Activated T-cell treated with anti-CD3 and anti-CD28 coated beads for 4 hours (primary cell): ENCODE measurements around the gene SGIP1.

Source experiments
- DNase-seq: peaks from one replicate; pipeline ENCODE4 v3.0.0-alpha.2; 2020

SGIP1 gene

DNA sequence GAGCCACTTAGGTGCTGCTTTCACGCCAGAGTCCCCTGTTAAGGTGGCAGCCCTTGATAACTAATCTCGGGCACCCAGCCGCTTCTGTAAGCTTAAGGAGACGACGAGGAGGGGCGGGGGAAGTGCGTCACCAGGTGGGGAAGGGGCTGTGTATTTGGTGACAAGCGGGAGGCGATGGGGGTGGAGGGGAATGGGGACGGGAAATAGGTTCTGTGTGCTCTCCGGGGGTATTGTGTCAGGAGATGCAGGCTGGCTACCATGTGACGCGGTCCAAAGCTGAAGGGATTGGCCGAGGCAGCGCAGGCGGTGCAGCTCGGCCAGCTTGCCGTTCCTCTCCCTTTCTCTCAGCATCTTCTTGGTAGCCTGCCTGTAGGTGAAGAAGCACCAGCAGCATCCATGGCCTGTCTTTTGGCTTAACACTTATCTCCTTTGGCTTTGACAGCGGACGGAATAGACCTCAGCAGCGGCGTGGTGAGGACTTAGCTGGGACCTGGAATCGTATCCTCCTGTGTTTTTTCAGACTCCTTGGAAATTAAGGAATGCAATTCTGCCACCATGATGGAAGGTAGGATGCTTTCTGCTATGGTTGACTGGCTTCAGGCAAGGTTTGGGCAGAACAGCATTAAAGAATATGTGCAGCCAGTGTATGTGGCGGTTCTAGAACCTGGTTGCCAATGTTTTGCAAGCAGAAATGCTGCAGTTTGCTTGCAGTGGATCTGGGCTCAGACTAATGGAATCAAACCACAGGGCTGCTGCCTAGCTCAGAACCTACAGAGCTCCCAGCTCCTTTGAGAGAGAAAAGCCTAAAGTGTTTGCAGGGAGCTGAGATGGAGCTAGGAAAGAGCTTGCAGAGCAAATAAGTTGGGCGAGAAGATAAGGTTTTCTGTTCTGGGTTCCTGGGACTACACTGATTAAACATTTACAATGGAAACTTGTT lies at the start of gene SGIP1:
SGIP1 (plus strand) TSS at position 350 of the 937 bp plus-strand sequence; CDS start at position 556, 206 bp downstream.
- DNase-seq = no peak

DNA sequence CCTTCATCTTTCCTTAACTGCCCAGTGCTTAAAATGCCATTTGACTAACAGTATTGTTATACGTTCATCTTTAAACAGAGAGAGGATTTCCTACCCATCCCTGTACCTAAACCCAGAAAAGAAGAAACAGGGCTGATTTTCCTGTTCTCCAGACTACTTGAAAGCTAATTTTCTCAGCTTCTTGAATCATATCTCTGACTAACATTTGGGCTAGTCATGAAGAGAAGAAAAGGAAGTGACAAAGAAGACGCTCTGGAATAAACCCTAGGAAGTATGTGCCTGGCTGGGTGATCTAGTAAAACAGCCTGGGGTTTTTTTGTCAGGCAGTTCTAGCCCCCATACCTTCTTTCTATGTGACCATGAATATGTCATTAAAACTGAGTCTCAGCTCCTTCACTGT lies 44.8 kb upstream of the SGIP1 start:
- DNase-seq = no peak

GRCh38 chr1:66489972-66490601 lies 43.9 kb upstream of the SGIP1 start:
- no peak for DNase-seq

DNA sequence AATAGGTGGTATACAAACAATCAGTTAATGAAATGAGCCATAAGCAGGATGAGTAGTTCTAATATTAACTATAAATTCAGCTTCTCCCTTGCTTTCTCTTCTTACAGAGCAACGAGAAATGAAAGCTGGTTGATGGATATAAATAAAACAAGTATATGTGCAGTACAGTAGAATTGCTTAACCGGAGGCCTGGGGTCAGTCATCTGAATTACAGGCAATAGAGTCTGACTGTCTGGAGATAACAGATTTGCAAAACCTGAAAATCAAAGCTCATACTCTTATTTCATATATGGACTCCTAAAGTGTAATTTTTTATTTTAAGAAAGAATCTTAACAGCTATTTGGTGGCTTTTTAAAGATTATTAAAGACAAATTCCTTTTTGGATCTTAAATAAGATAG lies 43.1 kb upstream of the SGIP1 start:
- DNase-seq = no peak

GRCh38 chr1:66492424-66492823 lies 41.5 kb upstream of the SGIP1 start:
- no peak for DNase-seq

DNA sequence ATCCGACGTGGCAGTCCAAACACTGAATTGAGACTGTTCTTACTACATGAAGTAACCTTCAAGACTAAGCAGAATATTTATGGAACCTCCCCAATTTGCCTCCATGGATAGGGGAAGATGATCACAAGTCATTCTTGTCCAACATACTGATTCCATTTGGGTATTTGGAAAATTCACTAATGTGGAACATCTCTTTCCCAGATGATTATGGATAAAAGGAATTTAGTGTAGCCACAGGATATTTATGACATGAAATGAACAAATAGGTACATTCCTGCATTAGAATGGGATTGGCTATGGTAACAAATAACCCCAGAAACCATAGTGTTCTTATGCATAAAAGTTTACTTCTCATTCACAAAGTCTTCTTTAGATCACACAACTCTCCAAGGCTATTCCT lies 40.2 kb upstream of the SGIP1 start:
- no peak for DNase-seq

DNA sequence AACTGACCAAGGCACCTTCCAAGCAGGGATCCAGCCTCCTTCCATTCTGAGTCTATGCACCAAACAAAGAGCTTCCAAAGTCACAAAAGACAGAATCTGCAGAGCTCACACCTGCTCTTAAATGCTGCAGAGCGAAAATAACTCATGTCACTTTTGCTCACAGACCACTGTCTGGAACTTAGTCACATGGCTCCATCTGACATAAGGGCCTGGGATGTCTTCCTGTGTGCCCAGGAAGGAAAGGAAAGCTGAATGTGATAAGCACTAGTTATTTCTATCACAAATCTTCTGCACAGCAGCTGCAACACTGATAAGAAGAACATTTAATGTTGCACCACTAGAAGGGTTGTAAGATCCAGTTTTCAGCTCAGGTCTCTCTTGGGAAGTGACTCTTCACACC lies 39.5 kb upstream of the SGIP1 start:
- no peak for DNase-seq

DNA sequence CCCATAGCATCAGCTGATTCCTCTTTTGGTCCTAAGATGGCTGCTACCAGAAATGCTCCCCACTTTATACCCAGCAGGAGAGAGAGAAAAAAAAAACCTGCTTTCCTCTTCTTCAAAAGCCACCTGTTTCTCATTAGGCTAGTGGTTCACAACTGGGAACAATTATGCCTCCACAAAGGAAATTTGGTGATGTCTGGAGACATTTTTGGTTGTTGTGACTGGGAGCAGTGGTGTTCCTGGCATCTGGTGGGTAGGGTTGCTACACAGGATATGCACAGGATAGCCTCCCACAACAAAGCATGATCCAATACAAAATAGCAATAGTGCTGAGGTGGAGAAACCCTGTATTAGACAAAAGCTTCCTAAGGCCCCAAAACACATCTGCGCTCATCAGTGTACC lies 38.5 kb upstream of the SGIP1 start:
- no peak for DNase-seq

DNA sequence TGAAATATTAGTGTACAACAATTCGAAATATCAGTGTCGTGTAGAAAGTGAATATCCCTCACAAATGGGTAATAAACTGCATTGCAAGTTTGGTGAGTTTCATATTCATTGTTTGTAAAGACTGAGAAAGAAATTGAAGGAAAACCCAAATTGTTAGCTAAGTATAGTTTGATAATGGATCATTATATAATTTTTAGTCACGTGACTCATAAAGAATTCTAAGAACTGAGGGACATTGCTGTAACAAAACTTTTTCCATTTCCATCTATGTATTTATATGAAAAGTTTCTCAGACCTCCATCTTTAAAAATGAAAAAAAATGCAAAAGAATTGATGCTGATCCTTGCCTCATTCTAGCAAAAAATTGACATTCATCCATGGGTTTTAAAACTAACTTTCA lies 36.0 kb upstream of the SGIP1 start:
- DNase-seq = no peak

GRCh38 chr1:66500301-66500700 lies 33.7 kb upstream of the SGIP1 start:
- DNase-seq = no peak

GRCh38 chr1:66502086-66502485 lies 31.9 kb upstream of the SGIP1 start:
- no peak for DNase-seq

- no peak for DNase-seq
These were observed 30.0 kb upstream of the SGIP1 start for GRCh38 chr1:66503841-66504470.

DNA sequence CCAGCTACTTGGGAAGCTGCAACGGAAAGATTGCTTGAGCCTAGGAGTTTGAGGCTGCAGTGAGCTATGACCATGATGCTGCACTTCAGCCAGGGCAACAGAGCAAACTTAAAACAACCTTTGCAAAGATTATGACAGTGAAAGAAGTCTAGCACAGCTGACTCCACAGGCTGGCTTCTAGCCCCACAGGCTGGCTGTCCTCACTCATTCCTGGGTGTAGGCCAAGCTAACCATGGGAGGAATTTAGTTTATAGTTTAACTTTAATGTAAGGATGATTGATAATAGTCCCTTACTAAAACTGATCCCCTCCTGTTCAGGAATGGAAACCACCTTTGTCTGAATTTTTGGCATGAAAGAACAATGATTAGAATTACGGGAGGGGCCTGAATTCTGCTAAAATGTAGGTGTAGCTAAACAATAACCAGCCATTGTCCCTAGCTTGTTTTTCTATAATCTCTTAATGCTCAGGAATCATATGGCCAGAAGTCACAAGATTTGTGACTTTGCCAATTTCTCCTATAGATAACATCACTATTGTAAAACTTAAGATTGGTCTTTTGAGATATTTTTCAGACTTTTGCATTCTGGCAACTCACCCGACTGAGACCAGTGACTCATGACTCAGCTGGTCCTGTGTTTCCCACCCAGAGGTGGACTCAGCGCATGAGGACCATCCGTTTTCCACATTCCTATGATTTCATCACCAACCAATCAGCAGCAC lies 28.1 kb upstream of the SGIP1 start:
- no peak for DNase-seq

DNA sequence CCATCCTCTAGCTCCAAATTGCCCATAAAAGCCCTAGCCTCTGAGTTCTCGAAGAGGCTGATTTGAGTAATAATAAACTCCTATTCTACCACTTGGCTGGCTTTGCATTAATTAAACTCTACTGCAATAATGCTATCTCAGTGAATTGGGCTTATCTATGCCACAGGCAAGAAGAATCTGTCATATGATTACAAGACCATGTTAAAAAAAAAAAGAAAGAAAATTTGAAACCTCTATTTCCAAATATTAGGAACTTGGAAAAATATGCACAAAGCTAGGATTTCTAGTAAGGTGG lies 27.6 kb upstream of the SGIP1 start:
- DNase-seq = no peak

GRCh38 chr1:66506991-66507390 lies 27.0 kb upstream of the SGIP1 start:
- no peak for DNase-seq

- DNase-seq = no peak
These were observed 23.5 kb upstream of the SGIP1 start for GRCh38 chr1:66510407-66510806.

DNA sequence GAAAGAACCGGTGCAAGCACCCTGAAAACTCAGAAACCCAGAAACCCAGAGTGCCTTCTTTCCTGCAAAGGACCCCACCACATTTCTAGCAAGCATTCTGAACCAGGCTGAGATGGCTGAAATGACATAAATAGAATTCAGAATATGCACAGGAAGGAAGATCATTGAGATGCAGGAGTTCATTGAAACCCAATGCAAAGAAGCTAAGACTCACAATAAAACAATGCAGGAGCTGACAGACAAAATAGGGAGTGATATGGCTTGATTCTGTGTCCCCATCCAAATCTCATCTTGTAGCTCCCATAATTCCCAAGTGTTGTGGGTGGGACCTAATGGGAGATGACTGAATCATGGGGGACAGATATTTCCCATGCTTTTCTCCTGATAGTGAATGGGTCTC lies 22.8 kb upstream of the SGIP1 start:
- DNase-seq = no peak

DNA sequence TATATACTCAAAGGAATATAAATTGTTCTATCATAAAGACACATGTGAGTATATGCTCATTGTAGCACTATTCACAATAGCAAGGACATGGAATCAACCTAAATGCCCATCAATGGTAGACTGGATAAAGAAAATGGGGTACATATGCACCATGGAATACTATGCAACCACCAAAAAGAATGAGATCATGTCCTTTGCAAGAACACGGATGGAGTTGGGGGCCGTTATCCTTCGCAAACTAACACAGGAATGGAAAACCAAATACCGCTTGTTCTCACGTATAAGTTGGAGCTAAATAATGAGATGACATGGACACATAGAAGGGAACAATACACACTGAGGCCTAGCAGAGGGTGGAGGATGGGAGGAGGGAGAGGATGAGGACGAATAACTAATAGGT lies 16.0 kb upstream of the SGIP1 start:
- DNase-seq = no peak

DNA sequence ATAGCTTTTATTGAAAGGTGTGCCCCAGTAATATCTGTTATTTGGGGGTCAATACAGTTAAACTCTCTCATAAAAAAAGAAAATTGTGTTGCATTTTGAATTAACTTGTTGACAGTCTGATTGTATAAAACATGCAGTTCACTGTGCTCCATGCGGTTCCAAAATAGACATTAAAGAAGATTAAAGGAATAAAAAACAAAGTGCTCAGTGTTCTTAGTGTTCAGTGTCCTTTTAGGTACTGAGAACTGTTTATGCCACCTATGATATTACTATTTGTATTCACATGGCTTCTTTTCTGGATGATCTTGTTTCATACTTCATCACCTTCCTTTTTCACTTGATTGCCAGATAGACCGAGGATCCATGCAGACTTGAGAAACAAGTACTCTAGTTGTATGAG lies 15.3 kb upstream of the SGIP1 start:
- DNase-seq = no peak

- no peak for DNase-seq
These were observed 14.0 kb upstream of the SGIP1 start for GRCh38 chr1:66519992-66520391.

DNA sequence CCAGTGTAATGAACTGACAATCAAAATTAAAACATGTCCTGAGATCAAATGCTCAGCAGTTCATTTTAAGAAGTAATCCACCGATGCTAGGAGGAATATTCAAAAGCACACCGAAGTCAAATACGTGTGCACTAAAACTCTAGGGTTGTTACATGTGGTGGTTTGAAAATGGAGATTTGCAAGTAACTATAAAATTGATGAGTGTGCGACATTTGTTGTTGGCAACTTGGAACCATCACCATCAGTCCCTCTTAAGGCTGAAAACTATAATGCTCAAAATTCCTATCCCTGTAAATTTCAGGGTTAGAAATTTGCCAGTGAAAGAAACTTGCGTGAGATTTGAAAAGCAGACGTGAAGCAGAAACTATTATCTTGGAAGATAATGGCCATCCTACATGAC lies 13.3 kb upstream of the SGIP1 start:
- no peak for DNase-seq

GRCh38 chr1:66521721-66522365 lies 12.1 kb upstream of the SGIP1 start:
- DNase-seq = no peak

DNA sequence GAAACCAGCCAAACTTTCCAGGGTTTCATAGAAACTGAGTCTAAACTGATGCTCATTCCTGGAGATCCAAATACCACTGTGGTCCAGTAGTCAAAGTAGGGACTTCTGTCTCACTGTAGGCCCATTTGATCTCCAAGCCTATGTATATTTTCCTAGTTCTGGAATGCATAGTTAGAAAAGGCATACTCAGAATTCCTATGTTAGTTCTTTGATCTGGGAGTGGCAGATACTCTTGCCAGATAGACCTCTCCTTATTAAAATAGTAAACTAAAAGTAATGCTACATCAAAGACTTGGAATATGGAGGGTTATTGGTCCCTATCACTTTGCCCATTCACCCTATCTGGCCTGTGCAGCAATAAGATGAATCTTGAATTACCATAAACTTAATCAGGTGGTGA lies 10.4 kb upstream of the SGIP1 start:
- DNase-seq = no peak
